Panc1 (cell line): ENCODE measurements around the gene CASP10. TPM values are rescaled to one million over a fixed set of nuclear protein-coding genes. Genes with fewer than 3 reads are reported as not detected.

Experiments
- ATAC-seq: fragments of 200-7000 bp; cut with Tn5 transposase; 2 replicates; pipeline ENCODE4 v1.9.1; 2020; ENCODE audit warnings: mild to moderate bottlenecking, moderate library complexity
- BruUV-seq: library from RNA; stranded (reverse); fragments of 400-500 nt; replicated peaks from 2 replicates; lab custom pipeline; 2021; lab: Mats Ljungman, UMichigan
- CTCF ChIA-PET: fragments of 300-600 bp; sonication (Branson Sonifier 250); formaldehyde crosslinking; loops from one replicate; lab custom pipeline; 2022; ENCODE audit warnings: antibody characterized with exemption; lab: Charles Lee
- POLR2A ChIA-PET: fragments of 300-600 bp; sonication (Branson Sonifier 250); formaldehyde crosslinking; loops from one replicate; lab custom pipeline; 2022; ENCODE audit warnings: antibody characterized with exemption; lab: Charles Lee
- DNase-seq: peaks from one replicate; pipeline ENCODE4 v3.0.0-alpha.2; 2010; ENCODE audit warnings: low read depth, low spot score
- H3K27ac ChIP-seq: 2 replicates; pipeline ENCODE4 v1.5.1; 2011; ENCODE audit warnings: mild to moderate bottlenecking, low read length, inconsistent platforms
- H3K27me3 ChIP-seq: fragments of 200-500 bp; sonication (Bioruptor generic); 2 replicates; pipeline ENCODE4 v1.6.0; 2014; ENCODE audit warnings: low read length, inconsistent platforms; ENCODE audit not compliant: control insufficient read depth, insufficient read depth
- H3K36me3 ChIP-seq: fragments of 200-500 bp; sonication (Bioruptor generic); 2 replicates; pipeline ENCODE4 v1.5.1; 2014; ENCODE audit warnings: inconsistent platforms, mild to moderate bottlenecking, low read length, moderate library complexity; ENCODE audit not compliant: control insufficient read depth, insufficient read depth
- H3K4me1 ChIP-seq: 2 replicates; pipeline ENCODE4 v1.5.1; 2011; ENCODE audit warnings: inconsistent platforms, mild to moderate bottlenecking, low read length, moderate library complexity; ENCODE audit not compliant: control insufficient read depth, insufficient read depth
- H3K4me3 ChIP-seq, 2 experiments: 2 replicates each; pipeline ENCODE4 v1.5.1; 2011 to 2012; ENCODE audit warnings: low read depth in 2 of 2, low read length in 2 of 2, mild to moderate bottlenecking in 2 of 2, inconsistent platforms in 1 of 2, moderate library complexity in 1 of 2
- H3K9me3 ChIP-seq: fragments of 200-500 bp; sonication (Bioruptor generic); 2 replicates; pipeline ENCODE4 v1.5.1; 2014; ENCODE audit warnings: low read depth, mild to moderate bottlenecking, inconsistent platforms, low read length, moderate library complexity; ENCODE audit not compliant: control insufficient read depth, insufficient read depth
- CTCF ChIP-seq: fragments of 450-650 bp; IDR thresholded peaks from 2 replicates; pipeline ENCODE4 v1.5.1; 2017; ENCODE audit warnings: mild to moderate bottlenecking
- POLR2AphosphoS5 ChIP-seq: IDR thresholded peaks from 2 replicates; pipeline ENCODE4 v1.6.1; 2012; ENCODE audit warnings: mild to moderate bottlenecking, low read depth, low read length, moderate library complexity
- REST ChIP-seq, 2 experiments: IDR thresholded peaks; 2 replicates each; pipeline ENCODE4 v1.6.1; 2011 to 2012; ENCODE audit warnings: low read depth in 2 of 2, control low read depth in 1 of 2, low read length in 1 of 2, mild to moderate bottlenecking in 1 of 2, moderate library complexity in 1 of 2; ENCODE audit not compliant: insufficient read depth in 1 of 2
- SIN3A ChIP-seq: IDR thresholded peaks from 2 replicates; pipeline ENCODE4 v1.6.1; 2012; ENCODE audit warnings: low read depth, mild to moderate bottlenecking, low read length, moderate library complexity, borderline replicate concordance; ENCODE audit not compliant: insufficient read depth
- TCF7L2 ChIP-seq: IDR thresholded peaks from 2 replicates; pipeline ENCODE4 v1.6.1; 2011; ENCODE audit warnings: mild to moderate bottlenecking, low read depth, low read length, inconsistent platforms
- in situ Hi-C: cut with HindIII; loops from 2 replicates; pipeline ENCODE4 v1.10.0; 2016; ENCODE audit warnings: low sequenced_read_pairs, low pct_unique_long_range_greater_than_20kb
- intact Hi-C: fragments of 100-400 bp; cut with micrococcal nuclease; formaldehyde crosslinking; loops from one replicate; pipeline ENCODE4 v1.10.0; 2022; ENCODE audit not compliant: unreplicated experiment
- total RNA-seq: library from RNA; stranded (reverse); gene quantifications from one replicate; pipeline ENCODE4 v1.2.1, GENCODE V29; 2021; ENCODE audit not compliant: unreplicated experiment

The CASP10 gene
- total RNA-seq, 1 experiment from 2014 or later: 0.87 TPM

- no peaks in the 10 kb centered on the region for H3K4me1 ChIP-seq
- TF ChIP-seq SIN3A (no peak), TCF7L2 (no peak), REST (IDR thresholded peaks at IDR 0.05; ENCODE audit: insufficient read depth in 1 of 2, low read depth in 2 of 2, low read length in 1 of 2) (no peak), CTCF (no peak), POLR2AphosphoS5 (no peak)
- POLR2A ChIA-PET: no interaction called here
- no peak for DNase-seq
- H3K9me3 ChIP-seq: no peaks in the 10 kb centered on the region
- no peak overlapping the region for H3K27ac ChIP-seq
- H3K27me3 ChIP-seq: no peaks in the 10 kb centered on the region
- H3K4me3 ChIP-seq: no peak overlapping the region
- in situ Hi-C loops: no loop called here
- intact Hi-C loops: no loop called here
- H3K36me3 ChIP-seq: no peaks in the 10 kb centered on the region
- no TSS peak for BruUV-seq
- no peak for ATAC-seq
- CTCF ChIA-PET: no interaction called here
These were observed 11.2 kb downstream of the CASP10 start for GRCh38 chr2:201194097-201194496.

- Histone ChIP-seq H3K27ac (no peak overlapping the region), H3K4me3 (no peak overlapping the region), H3K36me3 (no peaks in the 10 kb centered on the region), H3K4me1 (no peaks in the 10 kb centered on the region), H3K27me3 (no peaks in the 10 kb centered on the region), H3K9me3 (no peaks in the 10 kb centered on the region)
- intact Hi-C loops: no loop called here
- no TSS peak for BruUV-seq
- DNase-seq: no peak
- in situ Hi-C loops: no loop called here
- CTCF ChIA-PET: no interaction called here
- ATAC-seq: no peak
- TF ChIP-seq POLR2AphosphoS5 (no peak), SIN3A (no peak), CTCF (no peak), REST (IDR thresholded peaks at IDR 0.05; ENCODE audit: insufficient read depth in 1 of 2, low read depth in 2 of 2, low read length in 1 of 2) (no peak), TCF7L2 (no peak)
- POLR2A ChIA-PET: interaction anchor here (0.6 kb wide), 1 partner anchor 175 kb away, joined by 3 read pairs; no protein-coding TSS in a partner anchor
These were observed 12.4 kb downstream of the CASP10 start for GRCh38 chr2:201195331-201195730.
